Prostate gland (tissue), 2 donors: ENCODE measurements around the gene SRP54. TPM values are rescaled to one million over a fixed set of nuclear protein-coding genes. Genes with fewer than 3 reads are reported as not detected.

Experiments
- DNase-seq: peaks from one replicate; pipeline ENCODE4 v3.0.0-alpha.2; 2019; ENCODE audit warnings: low spot score
- H3K27ac ChIP-seq, 2 donors: fragments of 200-600 bp; sonication (generic); 2 replicates each; pipeline ENCODE4 v1.5.1; 2017 to 2019
- H3K27me3 ChIP-seq: fragments of 200-600 bp; sonication (generic); replicated peaks from 2 replicates; pipeline ENCODE4 v1.5.1; 2019; ENCODE audit not compliant: insufficient read depth
- H3K36me3 ChIP-seq, 2 donors: fragments of 200-600 bp; sonication (generic); 1 replicate in 1 of 2; 2 replicates in 1 of 2; pipeline versions ENCODE4 v1.5.1 to v1.8.1; 2017 to 2019
- H3K4me1 ChIP-seq: fragments of 200-600 bp; sonication (generic); replicated peaks from 2 replicates; pipeline ENCODE4 v1.5.1; 2019
- H3K4me3 ChIP-seq, 2 donors: fragments of 200-600 bp; sonication (generic); 2 replicates each; pipeline ENCODE4 v1.5.1; 2017 to 2019
- H3K9me3 ChIP-seq: fragments of 200-600 bp; sonication (generic); 2 replicates; pipeline ENCODE4 v1.5.1; 2017
- CTCF ChIP-seq, 4 experiments: fragments of 200-600 bp in 2 of 4; fragments of 450-650 bp in 2 of 4; sonication (generic) in 2 of 4; IDR thresholded peaks; 1 replicate in 3 of 4; 2 replicates in 1 of 4; pipeline ENCODE4 v1.5.1; 2016 to 2019; ENCODE audit warnings: antibody characterized with exemption in 4 of 4, mild to moderate bottlenecking in 2 of 4, moderate library complexity in 2 of 4
- POLR2A ChIP-seq: fragments of 450-650 bp; IDR thresholded peaks from one replicate; pipeline ENCODE4 v1.6.1; 2016; ENCODE audit warnings: antibody characterized with exemption, mild to moderate bottlenecking
- POLR2AphosphoS5 ChIP-seq: sonication (generic); formaldehyde crosslinking; IDR thresholded peaks from one replicate; pipeline ENCODE4 v1.6.1; 2017; ENCODE audit warnings: antibody characterized with exemption
- WGBS: methylation state at CpG from one replicate; pipeline ENCODE4 v1.1.5; 2018; 5-methylcytosine and 5-hydroxymethylcytosine counted together
- intact Hi-C: fragments of 100-400 bp; cut with DNase I; formaldehyde crosslinking; loops from one replicate; pipeline ENCODE4 v1.14.2; 2022
- total RNA-seq, 2 donors: library from RNA; depleted of rRNA; stranded (reverse); fragments of >200 nt; gene quantifications; one replicate each; pipeline ENCODE4 v1.1.0, GENCODE V29; 2016

The SRP54 gene
- total RNA-seq, 2 donors from 2014 or later = 54.9 to 70.0 TPM

DNA sequence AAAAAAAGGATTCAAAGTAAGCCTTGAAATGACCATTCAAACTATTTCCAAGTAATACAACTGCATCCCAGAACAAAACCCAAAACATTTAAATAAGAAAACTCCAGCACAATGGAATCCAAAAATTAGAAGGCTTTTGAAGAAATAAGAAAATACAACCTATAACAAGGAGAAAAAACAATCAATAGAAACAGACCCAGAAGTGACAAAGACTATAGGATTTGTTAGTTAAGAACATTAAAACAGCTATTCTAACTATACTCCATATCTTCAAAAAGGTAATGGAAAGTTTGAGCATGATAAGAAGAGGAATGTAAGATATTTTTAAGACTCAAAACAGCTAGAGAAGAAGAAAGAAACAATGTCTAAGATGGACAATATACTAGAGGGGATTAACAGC, 39.3 kb upstream of the SRP54 start:
- Histone ChIP-seq H3K9me3 (no peaks in the 10 kb centered on the region), H3K4me3 (no peak overlapping the region), H3K36me3 (no peaks in the 10 kb centered on the region), H3K27ac (no peak overlapping the region), H3K4me1 (no peaks in the 10 kb centered on the region), H3K27me3 (no peaks in the 10 kb centered on the region)
- no peak for TF ChIP-seq POLR2A
- TF ChIP-seq CTCF (IDR thresholded peaks at IDR 0.05) = no peak
- no peak for TF ChIP-seq POLR2AphosphoS5
- no peak for DNase-seq
- intact Hi-C loops = no loop called here

DNA sequence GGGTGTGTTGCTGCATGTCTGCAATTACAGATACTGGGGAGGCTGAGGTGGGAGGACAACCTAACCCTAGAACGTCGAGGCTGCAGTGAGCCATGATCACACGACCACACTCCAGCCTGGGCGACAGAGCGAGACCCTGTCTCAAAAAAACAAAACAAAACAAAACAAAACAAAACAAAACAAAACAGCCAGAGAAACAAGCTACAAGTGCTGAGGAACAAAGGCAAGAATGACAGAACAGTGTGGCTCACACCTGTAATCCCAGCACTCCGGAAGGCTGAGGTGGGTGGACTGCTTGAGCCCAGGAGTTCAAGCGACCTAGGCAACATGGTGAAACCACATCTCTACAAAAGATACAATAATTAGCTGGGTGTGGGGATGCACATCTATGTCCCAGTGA, 38.0 kb upstream of the SRP54 start:
- WGBS = 97% methylated on average over 7 of the region's 7 CpGs
- Histone ChIP-seq H3K4me3 (no peak overlapping the region), H3K27me3 (no peaks in the 10 kb centered on the region), H3K36me3 (no peaks in the 10 kb centered on the region), H3K4me1 (no peaks in the 10 kb centered on the region), H3K27ac (no peak overlapping the region), H3K9me3 (no peaks in the 10 kb centered on the region)
- intact Hi-C loops = no loop called here
- no peak for DNase-seq
- no peak for TF ChIP-seq CTCF (IDR thresholded peaks at IDR 0.05)
- no peak for TF ChIP-seq POLR2A
- TF ChIP-seq POLR2AphosphoS5 = no peak

DNA sequence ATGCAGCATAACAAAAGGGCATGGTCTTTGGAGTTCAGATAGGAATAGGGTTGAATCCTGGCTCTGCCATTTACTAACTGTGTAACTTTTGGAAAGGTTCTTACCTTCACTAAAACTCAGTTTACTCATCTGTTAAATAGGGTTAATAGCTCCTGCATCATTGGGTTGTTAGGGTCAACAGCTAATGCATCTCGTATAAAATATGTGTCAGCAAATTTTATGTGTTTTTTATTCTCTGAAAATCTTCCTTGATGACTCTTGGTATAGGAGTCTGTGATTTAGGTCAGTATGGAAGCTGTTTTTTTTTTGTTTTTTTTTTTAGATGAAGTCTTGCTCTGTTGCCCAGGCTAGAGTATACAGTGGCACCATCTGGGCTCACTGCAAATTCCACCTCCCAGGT, 36.1 kb upstream of the SRP54 start:
- TF ChIP-seq CTCF (IDR thresholded peaks at IDR 0.05) = no peak
- no peak for TF ChIP-seq POLR2AphosphoS5
- TF ChIP-seq POLR2A = no peak

DNA sequence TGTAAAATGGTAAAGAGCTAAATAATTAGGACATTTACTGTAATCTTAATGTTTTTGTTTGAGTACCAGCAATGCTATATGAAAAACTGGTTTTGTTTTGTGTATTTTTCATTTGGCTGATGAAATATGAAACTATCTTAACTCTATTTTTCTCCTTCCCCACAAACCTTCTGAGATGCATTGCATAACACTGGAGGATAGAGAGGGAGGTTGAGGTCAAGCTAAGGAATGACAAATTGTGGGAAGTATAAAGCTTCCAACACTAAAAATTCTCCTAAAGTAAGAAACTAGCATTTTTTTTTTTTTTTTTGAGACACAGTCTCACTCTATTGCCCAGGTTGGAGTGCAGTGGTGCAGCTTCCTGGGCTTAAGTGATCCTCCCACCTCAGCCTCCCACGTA, 31.5 kb upstream of the SRP54 start:
- Histone ChIP-seq H3K27me3 (no peaks in the 10 kb centered on the region), H3K9me3 (no peaks in the 10 kb centered on the region), H3K36me3 (no peaks in the 10 kb centered on the region), H3K4me3 (no peak overlapping the region), H3K4me1 (no peaks in the 10 kb centered on the region), H3K27ac (no peak overlapping the region)
- WGBS = 86% methylated on average over 1 of the region's 1 CpG
- TF ChIP-seq POLR2A = no peak
- no peak for TF ChIP-seq POLR2AphosphoS5
- TF ChIP-seq CTCF (IDR thresholded peaks at IDR 0.05) = no peak
- intact Hi-C loops = no loop called here
- DNase-seq = no peak

More for the DNA sequence above, 36.1 kb upstream of the SRP54 start:
- 74% methylated on average over 1 of the region's 1 CpG for WGBS
- H3K36me3 ChIP-seq = no peaks in the 10 kb centered on the region
- no peaks in the 10 kb centered on the region for H3K27me3 ChIP-seq
- DNase-seq = no peak
- H3K27ac ChIP-seq = no peak overlapping the region
- intact Hi-C loops = no loop called here
- no peak overlapping the region for H3K4me3 ChIP-seq
- H3K4me1 ChIP-seq = no peaks in the 10 kb centered on the region
- H3K9me3 ChIP-seq = no peaks in the 10 kb centered on the region

GRCh38 chr14:34956931-34957330, 25.9 kb upstream of the SRP54 start:
- Histone ChIP-seq H3K36me3 (no peaks in the 10 kb centered on the region), H3K9me3 (no peaks in the 10 kb centered on the region), H3K4me3 (no peak overlapping the region), H3K4me1 (no peaks in the 10 kb centered on the region), H3K27ac (no peak overlapping the region), H3K27me3 (no peaks in the 10 kb centered on the region)
- WGBS = 84% methylated on average over 2 of the region's 2 CpGs
- intact Hi-C loops = no loop called here
- TF ChIP-seq CTCF (IDR thresholded peaks at IDR 0.05) (no peak), POLR2AphosphoS5 (no peak), POLR2A (no peak)
- no peak for DNase-seq
